M059J (cell line): ENCODE data around the gene FCGBP. TPM values are rescaled to one million over a fixed set of nuclear protein-coding genes. Genes with fewer than 3 reads are reported as not detected.
"Not testable (repeated sequence)": the region's sequence is repeated elsewhere in the genome, so short reads cannot be mapped to it uniquely, and the experiment has no call there.

ENCODE experiments used
- DNase-seq: peaks from one replicate; pipeline ENCODE4 v3.0.0-alpha.2; 2012; ENCODE audit warnings: low read depth
- total RNA-seq: library from RNA; depleted of rRNA; stranded (reverse); fragments of >200 nt; shearing (Covaris generic); gene quantifications from 2 replicates; pipeline ENCODE4 v1.2.3, GENCODE V29; 2014; rRNA removed

FCGBP gene
- total RNA-seq, 1 experiment from 2014 or later, result 0.15 TPM

DNA sequence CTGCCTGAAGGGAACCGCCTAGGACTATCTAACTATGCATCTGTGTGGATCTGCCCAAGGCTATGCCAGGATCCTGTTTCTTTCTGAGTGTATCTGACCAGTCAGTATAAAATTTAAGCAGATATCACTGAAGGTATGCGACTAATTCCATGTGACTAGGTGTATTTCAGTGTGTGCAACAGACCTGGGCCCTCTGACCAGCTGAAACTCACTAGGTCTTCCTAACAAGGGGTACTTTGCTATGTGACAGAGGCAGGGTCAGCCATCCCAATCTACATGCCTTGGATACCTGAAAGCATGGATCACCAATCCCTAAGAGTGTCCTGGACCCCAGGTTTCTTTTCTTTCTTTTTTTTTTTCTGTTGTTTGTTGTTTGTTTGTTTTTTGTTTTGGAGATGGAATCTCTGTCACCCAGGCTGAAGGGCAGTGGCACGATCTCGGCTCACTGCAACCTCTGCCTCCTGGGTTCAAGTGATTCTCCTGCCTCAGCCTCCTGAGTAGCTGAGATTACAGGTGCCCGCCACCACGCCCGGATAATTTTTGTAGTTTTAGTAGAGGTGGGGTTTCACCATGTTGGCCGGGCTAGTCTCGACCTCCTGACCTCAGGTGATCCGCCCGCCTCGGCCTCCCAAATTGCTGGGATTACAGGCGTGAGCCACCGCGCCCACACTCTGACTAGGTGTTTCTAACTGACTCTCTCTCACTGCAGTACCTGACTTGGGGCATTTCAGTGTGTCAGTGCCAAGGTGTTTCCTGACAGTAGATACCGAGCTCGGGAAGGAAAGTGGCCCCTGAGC, 43.5 kb downstream of the FCGBP start:
- no peak for DNase-seq

DNA sequence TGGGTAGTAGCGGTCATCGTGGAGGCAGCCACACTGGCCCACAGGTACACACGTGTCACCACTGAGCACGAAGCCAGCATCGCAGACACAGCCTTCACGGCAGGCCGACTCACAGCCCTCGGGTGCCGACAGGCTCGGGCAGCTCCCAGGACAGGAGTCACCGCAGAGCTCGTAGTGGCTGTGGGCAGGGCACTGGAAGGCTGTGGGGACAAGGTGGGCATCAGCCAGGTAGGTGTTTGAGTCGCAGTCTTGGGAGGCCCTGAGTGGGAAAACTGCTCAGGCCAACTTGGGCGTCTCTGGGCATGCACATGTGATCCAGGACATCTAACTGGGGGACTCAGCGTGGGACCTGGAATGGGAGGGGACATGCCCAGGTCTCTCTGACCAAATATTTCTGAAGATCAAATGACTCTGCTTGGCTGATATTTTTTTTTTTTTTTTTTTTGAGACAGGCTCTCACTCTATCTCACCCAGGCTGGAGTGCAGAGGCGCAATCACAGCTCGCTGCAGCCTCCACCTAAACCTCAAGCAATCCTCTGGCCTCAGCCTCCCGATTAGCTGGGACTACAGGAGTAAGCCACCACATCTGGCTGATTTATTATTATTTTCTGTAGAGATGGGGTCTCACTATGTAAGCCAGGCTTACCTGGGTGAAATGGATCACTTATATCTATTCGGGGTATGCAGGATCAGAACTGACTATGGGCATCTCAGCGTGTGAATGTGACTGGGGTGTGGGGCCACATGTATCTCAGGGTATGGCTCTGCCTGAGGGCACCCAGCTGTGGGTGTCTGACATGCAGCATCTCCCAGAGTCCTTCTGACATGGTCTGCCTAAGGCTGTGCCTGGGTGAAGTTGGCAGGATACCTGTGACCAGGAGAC, 44.3 kb downstream of the FCGBP start:
- DNase-seq, result not testable (repeated sequence)

DNA sequence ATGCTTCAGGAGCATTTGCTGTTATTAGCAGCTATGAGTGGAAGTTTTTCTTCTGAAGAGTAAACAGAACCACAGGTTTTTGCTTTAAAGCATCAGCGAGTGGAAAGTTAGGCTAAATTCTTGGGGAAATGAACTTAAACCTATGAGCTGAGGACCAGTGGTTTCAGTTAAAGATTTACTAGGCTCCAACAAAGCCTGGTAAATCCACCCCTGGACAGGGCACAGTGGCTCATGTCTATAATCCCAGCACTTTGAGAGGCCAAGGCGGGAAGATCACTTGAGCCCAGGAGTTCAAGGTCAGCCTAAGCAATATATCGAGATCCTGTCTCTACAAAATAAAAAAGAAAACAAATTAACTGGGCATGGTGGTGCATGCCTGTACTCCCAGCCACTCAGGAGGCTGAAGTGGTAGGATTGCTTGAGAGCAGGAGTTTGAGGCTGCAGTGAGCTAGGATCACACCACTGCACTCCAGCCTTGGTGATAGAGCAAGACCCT, 46.9 kb downstream of the FCGBP start:
- DNase-seq, result not testable (repeated sequence)

DNA sequence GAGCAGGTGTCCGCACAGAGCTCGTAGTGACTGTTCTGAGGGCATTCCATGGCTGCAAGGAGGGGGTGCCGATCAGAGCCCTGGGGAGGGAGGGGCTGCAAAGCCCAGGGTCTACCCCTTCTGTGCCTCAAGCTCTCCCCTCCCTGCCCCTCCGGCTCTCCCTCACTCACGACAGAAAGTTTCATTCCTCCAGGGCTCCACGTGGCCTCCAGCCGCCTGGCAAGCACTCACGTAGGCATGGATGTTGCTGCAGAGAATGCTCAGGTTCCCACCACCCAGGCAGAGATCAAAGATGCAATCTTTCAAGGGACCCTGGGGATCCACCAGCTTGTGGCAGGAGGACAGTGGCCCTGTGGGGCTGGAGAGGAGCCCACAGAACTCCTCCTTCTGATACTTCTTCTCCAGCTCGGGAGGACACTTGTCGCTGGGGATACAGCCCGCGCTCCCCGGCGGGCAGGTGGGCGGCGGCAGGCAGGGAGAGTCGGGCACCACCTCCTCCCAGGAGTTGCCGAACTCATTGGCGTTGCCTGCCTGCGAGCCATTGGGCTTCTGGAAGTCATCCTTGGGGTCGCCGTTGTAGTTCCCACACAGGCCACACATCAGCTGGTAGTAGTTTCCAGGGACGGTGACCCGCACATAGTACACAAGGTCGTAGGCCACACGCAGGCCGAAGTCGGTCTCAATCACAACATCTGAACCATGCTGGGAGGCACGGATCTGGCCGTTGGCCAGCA, 48.4 kb downstream of the FCGBP start:
- not testable (repeated sequence) for DNase-seq

DNA sequence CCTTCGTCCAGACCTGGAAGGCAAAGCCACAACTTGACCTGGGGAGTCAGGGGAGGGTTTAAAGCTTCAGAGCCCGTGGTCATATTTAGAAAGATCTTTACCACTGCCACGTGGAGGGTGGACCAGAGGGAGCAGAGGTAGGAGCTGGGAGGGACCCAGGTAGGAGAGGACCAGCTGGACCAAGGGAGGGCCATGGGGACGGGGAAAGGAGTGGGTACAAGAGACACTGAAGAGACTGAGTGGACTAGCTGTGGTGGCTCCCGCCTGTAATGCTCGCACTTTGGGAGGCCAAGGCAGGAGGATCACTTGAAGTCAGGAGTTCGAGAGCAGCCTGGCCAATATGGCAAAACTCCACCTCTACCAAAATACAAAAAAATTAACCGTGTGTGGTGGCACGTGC, 49.7 kb downstream of the FCGBP start:
- not testable (repeated sequence) for DNase-seq

Other genes with a start within 250 kb of the FCGBP start
- not detected in 2 replicates for gene LGALS14, start 230.2 kb downstream of the FCGBP start, total RNA-seq
- gene CLC, start 196.6 kb downstream of the FCGBP start, total RNA-seq, result not detected in 2 replicates
- gene LEUTX, start 155.8 kb downstream of the FCGBP start, total RNA-seq, result not detected in 2 replicates
- gene DYRK1B, start 100.5 kb downstream of the FCGBP start, total RNA-seq, result 4.9 and 10.6 TPM in 2 replicates
- gene FBL, start 88.3 kb downstream of the FCGBP start, total RNA-seq, result 153 and 191 TPM in 2 replicates
- 209 and 217 TPM in 2 replicates for gene PSMC4, start 36.5 kb upstream of the FCGBP start, total RNA-seq
- 0.96 and 1.3 TPM in 2 replicates for gene ZNF546, start 62.4 kb upstream of the FCGBP start, total RNA-seq
- gene ZNF780B, start 121.6 kb upstream of the FCGBP start, total RNA-seq, result 4.5 and 5.7 TPM in 2 replicates
- gene ZNF780A, start 156.3 kb upstream of the FCGBP start, total RNA-seq, result 5.8 and 10.3 TPM in 2 replicates